Measurements from ENCODE around the gene C19orf18.

The C19orf18 gene

GRCh38 chr19:57947088-57947418, 27.3 kb downstream of the C19orf18 start:
- DNase-seq, result no peak

- no peak for DNase-seq
These were observed 28.0 kb downstream of the C19orf18 start for GRCh38 chr19:57946316-57946715.

- no peak for DNase-seq
These were observed 32.7 kb downstream of the C19orf18 start for GRCh38 chr19:57941593-57941992.

GRCh38 chr19:57935731-57936130, 38.6 kb downstream of the C19orf18 start:
- DNase-seq, result no peak

- DNase-seq, result no peak
These were observed 39.3 kb downstream of the C19orf18 start, which contains the start of gene ZNF418 for GRCh38 chr19:57934820-57935665. Gene ZNF418 (minus strand): TSS chr19:57935402. CDS start chr19:57933822, 1,580 bp downstream.

GRCh38 chr19:57927587-57927986, 46.7 kb downstream of the C19orf18 start:
- no peak for DNase-seq

GRCh38 chr19:57916168-57916995, 58.0 kb downstream of the C19orf18 start, which contains the start of gene ZNF417:
Gene ZNF417 (minus strand): TSS chr19:57916592. CDS start chr19:57916411, 181 bp downstream.
- peak; percentile 93 for DNase-seq

GRCh38 chr19:57914531-57914930, 59.8 kb downstream of the C19orf18 start:
- no peak for DNase-seq

Data from HCEC 1CT (cell line).